ENCODE results near the gene NCAM1. TPM values are rescaled to one million over a fixed set of nuclear protein-coding genes. Genes with fewer than 3 reads are reported as not detected.

NCAM1 gene
- total RNA-seq, 1 experiment from 2014 or later = 5.9 TPM

GRCh38 chr11:113262594-113262993 lies 301.4 kb downstream of the NCAM1 start:
- CTCF ChIA-PET = no interaction called here
- POLR2A ChIA-PET = no interaction called here
- no peak for ATAC-seq
- TF ChIP-seq KAT7 (CRISPR knock-in tag; IDR thresholded peaks at IDR 0.05; ENCODE audit: borderline replicate concordance) (no peak), FOXK1 (CRISPR knock-in tag; IDR thresholded peaks at IDR 0.05) (no peak), ZNF138 (CRISPR knock-in tag; conservative IDR thresholded peaks at IDR 0.05) (no peak), PREB (CRISPR knock-in tag; IDR thresholded peaks at IDR 0.05; ENCODE audit: borderline replicate concordance) (no peak), GABPB1 (CRISPR knock-in tag; IDR thresholded peaks at IDR 0.05) (no peak), CBFB (CRISPR knock-in tag; IDR thresholded peaks at IDR 0.05; ENCODE audit: low read depth) (no peak), CREB1 (CRISPR knock-in tag; IDR thresholded peaks at IDR 0.05) (no peak), SMAD3 (CRISPR knock-in tag; IDR thresholded peaks at IDR 0.05; ENCODE audit: borderline replicate concordance) (no peak), ZBTB43 (CRISPR knock-in tag; IDR thresholded peaks at IDR 0.05) (no peak), HMGA2 (CRISPR knock-in tag; IDR thresholded peaks at IDR 0.05) (no peak), NR2C2 (CRISPR knock-in tag; IDR thresholded peaks at IDR 0.05) (no peak), PRRX2 (CRISPR knock-in tag; IDR thresholded peaks at IDR 0.05) (no peak), NFATC4 (CRISPR knock-in tag; IDR thresholded peaks at IDR 0.05) (no peak), SP1 (CRISPR knock-in tag; conservative IDR thresholded peaks at IDR 0.05) (no peak), ZNF396 (CRISPR knock-in tag; IDR thresholded peaks at IDR 0.05; ENCODE audit: borderline replicate concordance) (no peak), ZNF281 (CRISPR knock-in tag; IDR thresholded peaks at IDR 0.05) (no peak), ATF2 (CRISPR knock-in tag; IDR thresholded peaks at IDR 0.05; ENCODE audit: borderline replicate concordance, low read depth) (no peak)
- Mint-ChIP-seq H3K27ac (no peak overlapping the region), H3K36me3 (no peaks in the 10 kb centered on the region), H3K4me3 (no peak overlapping the region), H3K27me3 (ENCODE audit: low read depth) (no peaks in the 10 kb centered on the region), H3K4me1 (peaks cover 2% of the 10 kb centered on the region; the same call in 1 of the 2 replicates), H3K9me3 (no peaks in the 10 kb centered on the region)
- DNase-seq (ENCODE audit: low spot score) = no peak

- no peak for DNase-seq (ENCODE audit: low spot score)
- peaks cover 2% of the 10 kb centered on the region; the same call in 1 of the 2 replicates for H3K4me1 Mint-ChIP-seq
- CTCF ChIA-PET = interaction anchor here (1.1 kb wide), 1 partner anchor 26 kb away, joined by 3 read pairs; no protein-coding TSS in a partner anchor
- H3K27me3 Mint-ChIP-seq (ENCODE audit: low read depth) = no peaks in the 10 kb centered on the region
- H3K4me3 Mint-ChIP-seq = no peak overlapping the region
- ATAC-seq = no peak
- POLR2A ChIA-PET = no interaction called here
- H3K36me3 Mint-ChIP-seq = no peaks in the 10 kb centered on the region
- H3K9me3 Mint-ChIP-seq = no peaks in the 10 kb centered on the region
- H3K27ac Mint-ChIP-seq = no peak overlapping the region
- TF ChIP-seq JAZF1 (CRISPR knock-in tag; IDR thresholded peaks at IDR 0.05) (no peak), PREB (CRISPR knock-in tag; IDR thresholded peaks at IDR 0.05; ENCODE audit: borderline replicate concordance) (no peak)
- TF ChIP-seq, protein P1, sequence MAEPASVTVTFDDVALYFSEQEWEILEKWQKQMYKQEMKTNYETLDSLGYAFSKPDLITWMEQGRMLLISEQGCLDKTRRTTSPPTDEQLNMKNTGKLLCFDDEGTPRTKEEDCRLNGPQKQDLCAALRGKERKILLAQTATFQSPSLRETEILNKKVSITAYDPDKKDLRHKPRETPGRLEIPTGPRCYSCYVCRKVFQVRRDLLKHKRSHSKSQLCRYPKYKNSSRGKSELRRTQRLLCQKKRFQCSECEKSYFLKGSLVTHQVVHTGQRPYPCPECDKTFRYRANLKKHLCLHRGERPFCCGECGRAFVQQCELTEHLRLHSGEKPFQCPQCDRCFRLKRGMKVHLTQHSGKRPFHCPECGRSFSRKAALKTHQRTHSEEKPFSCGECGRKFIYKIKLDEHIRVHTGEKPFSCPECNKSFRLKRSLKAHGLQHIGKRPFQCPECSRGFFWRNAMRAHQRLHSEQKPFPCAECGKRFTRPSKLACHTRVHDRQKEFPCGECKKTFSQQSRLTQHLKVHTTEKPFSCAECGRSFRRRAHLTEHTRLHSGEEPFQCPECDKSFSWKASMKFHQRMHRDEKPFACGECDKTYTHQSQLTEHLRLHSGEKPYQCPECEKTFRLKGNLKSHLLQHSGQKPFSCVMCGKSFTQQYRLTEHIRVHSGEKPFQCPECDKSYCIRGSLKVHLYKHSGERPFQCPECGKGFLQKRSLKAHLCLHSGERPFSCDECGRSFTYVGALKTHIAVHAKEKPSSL (CRISPR knock-in tag; conservative IDR thresholded peaks at IDR 0.05) = no peak
- TF ChIP-seq, protein P2, sequence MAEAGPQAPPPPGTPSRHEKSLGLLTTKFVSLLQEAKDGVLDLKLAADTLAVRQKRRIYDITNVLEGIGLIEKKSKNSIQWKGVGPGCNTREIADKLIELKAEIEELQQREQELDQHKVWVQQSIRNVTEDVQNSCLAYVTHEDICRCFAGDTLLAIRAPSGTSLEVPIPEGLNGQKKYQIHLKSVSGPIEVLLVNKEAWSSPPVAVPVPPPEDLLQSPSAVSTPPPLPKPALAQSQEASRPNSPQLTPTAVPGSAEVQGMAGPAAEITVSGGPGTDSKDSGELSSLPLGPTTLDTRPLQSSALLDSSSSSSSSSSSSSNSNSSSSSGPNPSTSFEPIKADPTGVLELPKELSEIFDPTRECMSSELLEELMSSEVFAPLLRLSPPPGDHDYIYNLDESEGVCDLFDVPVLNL (CRISPR knock-in tag; IDR thresholded peaks at IDR 0.05; ENCODE audit: borderline replicate concordance, low read depth) = no peak
- TF ChIP-seq, protein P3, sequence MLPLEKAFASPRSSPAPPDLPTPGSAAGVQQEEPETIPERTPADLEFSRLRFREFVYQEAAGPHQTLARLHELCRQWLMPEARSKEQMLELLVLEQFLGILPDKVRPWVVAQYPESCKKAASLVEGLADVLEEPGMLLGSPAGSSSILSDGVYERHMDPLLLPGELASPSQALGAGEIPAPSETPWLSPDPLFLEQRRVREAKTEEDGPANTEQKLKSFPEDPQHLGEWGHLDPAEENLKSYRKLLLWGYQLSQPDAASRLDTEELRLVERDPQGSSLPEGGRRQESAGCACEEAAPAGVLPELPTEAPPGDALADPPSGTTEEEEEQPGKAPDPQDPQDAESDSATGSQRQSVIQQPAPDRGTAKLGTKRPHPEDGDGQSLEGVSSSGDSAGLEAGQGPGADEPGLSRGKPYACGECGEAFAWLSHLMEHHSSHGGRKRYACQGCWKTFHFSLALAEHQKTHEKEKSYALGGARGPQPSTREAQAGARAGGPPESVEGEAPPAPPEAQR (CRISPR knock-in tag; IDR thresholded peaks at IDR 0.05) = no peak
These were observed 302.4 kb downstream of the NCAM1 start for GRCh38 chr11:113263458-113264259.
